ENCODE results near the gene FHOD1. TPM values are rescaled to one million over a fixed set of nuclear protein-coding genes. Genes with fewer than 3 reads are reported as not detected.

The FHOD1 gene
- total and polyA plus RNA-seq, 2 of the 4 experiments (the other 2 are of a cell fraction), result 13.8 to 64.0 TPM

DNA sequence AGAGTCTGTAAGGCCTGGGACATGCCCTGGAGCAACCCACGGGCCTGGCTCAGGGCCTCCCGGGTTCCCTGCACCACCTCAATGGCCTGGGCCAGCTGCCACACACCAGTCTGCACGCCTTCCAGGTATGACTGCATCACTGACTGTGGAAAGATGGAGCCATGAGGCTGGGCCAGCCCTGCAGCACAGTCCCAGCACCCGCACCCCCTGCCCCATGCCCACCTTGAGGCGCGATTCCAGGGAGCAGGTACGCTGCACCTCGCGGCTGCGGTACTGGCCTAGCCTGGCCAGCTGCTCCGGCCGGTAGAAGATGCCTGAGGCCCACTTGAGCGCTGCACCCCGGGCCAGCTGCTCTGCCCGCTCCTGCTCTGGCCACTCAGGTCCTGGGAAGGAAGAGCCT is 58.5 kb downstream of the FHOD1 start:
- H2BK5ac ChIP-seq (ENCODE audit: low read depth, low read length, poor library complexity, severe bottlenecking), result no peak overlapping the region
- TF ChIP-seq MXI1 (IDR thresholded peaks at IDR 0.05; ENCODE audit: borderline replicate concordance, low read depth, low read length) (no peak), BHLHE40 (IDR thresholded peaks at IDR 0.05; ENCODE audit: low read depth, low read length) (no peak), RCOR1 (IDR thresholded peaks at IDR 0.05; ENCODE audit: insufficient replicate concordance, low read length) (no peak), POLR2A (IDR thresholded peaks at IDR 0.05; ENCODE audit: low read depth, low read length) (no peak), SMC3 (IDR thresholded peaks at IDR 0.05; ENCODE audit: low read depth, low read length) (no peak), CEBPB (IDR thresholded peaks at IDR 0.05; ENCODE audit: low read depth, low read length) (no peak), MAZ (IDR thresholded peaks at IDR 0.05; ENCODE audit: borderline replicate concordance, low read depth, low read length) (no peak), MAFK (IDR thresholded peaks at IDR 0.05; ENCODE audit: low read depth, low read length) (no peak), FOS (IDR thresholded peaks at IDR 0.05; ENCODE audit: low read depth, low read length) (no peak)
- TF ChIP-seq, protein P1, sequence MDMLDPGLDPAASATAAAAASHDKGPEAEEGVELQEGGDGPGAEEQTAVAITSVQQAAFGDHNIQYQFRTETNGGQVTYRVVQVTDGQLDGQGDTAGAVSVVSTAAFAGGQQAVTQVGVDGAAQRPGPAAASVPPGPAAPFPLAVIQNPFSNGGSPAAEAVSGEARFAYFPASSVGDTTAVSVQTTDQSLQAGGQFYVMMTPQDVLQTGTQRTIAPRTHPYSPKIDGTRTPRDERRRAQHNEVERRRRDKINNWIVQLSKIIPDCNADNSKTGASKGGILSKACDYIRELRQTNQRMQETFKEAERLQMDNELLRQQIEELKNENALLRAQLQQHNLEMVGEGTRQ (IDR thresholded peaks at IDR 0.05; ENCODE audit: low read depth, low read length), result no peak
- TF ChIP-seq, protein P2, sequence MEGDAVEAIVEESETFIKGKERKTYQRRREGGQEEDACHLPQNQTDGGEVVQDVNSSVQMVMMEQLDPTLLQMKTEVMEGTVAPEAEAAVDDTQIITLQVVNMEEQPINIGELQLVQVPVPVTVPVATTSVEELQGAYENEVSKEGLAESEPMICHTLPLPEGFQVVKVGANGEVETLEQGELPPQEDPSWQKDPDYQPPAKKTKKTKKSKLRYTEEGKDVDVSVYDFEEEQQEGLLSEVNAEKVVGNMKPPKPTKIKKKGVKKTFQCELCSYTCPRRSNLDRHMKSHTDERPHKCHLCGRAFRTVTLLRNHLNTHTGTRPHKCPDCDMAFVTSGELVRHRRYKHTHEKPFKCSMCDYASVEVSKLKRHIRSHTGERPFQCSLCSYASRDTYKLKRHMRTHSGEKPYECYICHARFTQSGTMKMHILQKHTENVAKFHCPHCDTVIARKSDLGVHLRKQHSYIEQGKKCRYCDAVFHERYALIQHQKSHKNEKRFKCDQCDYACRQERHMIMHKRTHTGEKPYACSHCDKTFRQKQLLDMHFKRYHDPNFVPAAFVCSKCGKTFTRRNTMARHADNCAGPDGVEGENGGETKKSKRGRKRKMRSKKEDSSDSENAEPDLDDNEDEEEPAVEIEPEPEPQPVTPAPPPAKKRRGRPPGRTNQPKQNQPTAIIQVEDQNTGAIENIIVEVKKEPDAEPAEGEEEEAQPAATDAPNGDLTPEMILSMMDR (conservative IDR thresholded peaks at IDR 0.05; ENCODE audit: low read depth, low read length), result no peak
- intact Hi-C loops (cut with micrococcal nuclease), result loop anchor here (10.0 kb wide), 1 partner anchor 174 kb away; no protein-coding TSS in a partner anchor
- H2AK9ac ChIP-seq (replicated peaks; ENCODE audit: low read depth, low read length, poor library complexity), result no peak overlapping the region
- no peak overlapping the region for H3K56ac ChIP-seq (ENCODE audit: extremely low read depth, insufficient read depth, low read length)
- no peak overlapping the region for H2BK120ac ChIP-seq (ENCODE audit: low read depth, low read length)
- no TSS peak for BruUV-seq (replicated peaks)
- dilution Hi-C loops (cut with HindIII; ENCODE audit: low sequenced_read_pairs, unreplicated experiment), result no loop called here
- no peak overlapping the region for H4K8ac ChIP-seq (ENCODE audit: low read depth in 2 of 2, low read length in 2 of 2)
- CTCF ChIA-PET, result no interaction called here
- H3K14ac ChIP-seq (replicated peaks; ENCODE audit: low read depth, low read length), result no peak overlapping the region
- DNase-seq (no peak), ATAC-seq (ENCODE audit: low read depth) (no peak)
- POLR2A ChIA-PET (ENCODE audit: unreplicated experiment), result no interaction called here
- H3K4ac ChIP-seq (ENCODE audit: low read depth, low read length), result no peak overlapping the region
- H3K23ac ChIP-seq (ENCODE audit: low read depth, low read length), result no peak overlapping the region
- no peak overlapping the region for H2AK5ac ChIP-seq (ENCODE audit: low read depth, low read length)
- no peak overlapping the region for H2BK15ac ChIP-seq (ENCODE audit: low read depth, low read length)
- H3K27ac ChIP-seq (ENCODE audit: insufficient read depth, low read length), result no peak overlapping the region
- H2BK20ac ChIP-seq (ENCODE audit: low read depth, low read length), result no peak overlapping the region
- H3K9me3 ChIP-seq (ENCODE audit: control insufficient read depth, insufficient read depth, low read length), result no peaks in the 10 kb centered on the region
- 74% methylated on average over 3 of the region's 15 CpGs; no CpG with 5 or more reads in 1 of the 2 experiments for WGBS, 2 experiments (ENCODE audit: extremely low coverage in 2 of 2, insufficient read length in 1 of 2)
- no peak overlapping the region for H3K4me2 ChIP-seq (ENCODE audit: low read depth, low read length)
- H3K18ac ChIP-seq (ENCODE audit: low read depth, low read length), result no peak overlapping the region
- no peaks in the 10 kb centered on the region for H3K27me3 ChIP-seq (ENCODE audit: control insufficient read depth, insufficient read depth, low read length)
- no peak overlapping the region for H4K91ac ChIP-seq (ENCODE audit: insufficient read depth, low read depth, low read length)
- peaks cover 26% of the 10 kb centered on the region for H3K9me1 ChIP-seq (ENCODE audit: insufficient read depth, low read length)
- no peak overlapping the region for H4K5ac ChIP-seq (ENCODE audit: low read depth, low read length)
- H2AFZ ChIP-seq (replicated peaks; ENCODE audit: low read length, poor library complexity), result no peak overlapping the region
- in situ Hi-C loops (cut with MboI; ENCODE audit: low sequenced_read_pairs), result no loop called here
- H4K20me1 ChIP-seq (ENCODE audit: insufficient read depth, low read length), result peaks cover 18% of the 10 kb centered on the region
- no peak overlapping the region for H3K9ac ChIP-seq (ENCODE audit: low read depth, low read length)
- H3K36me3 ChIP-seq (ENCODE audit: control insufficient read depth, insufficient read depth, low read length), result peaks cover 4% of the 10 kb centered on the region
- H3K79me1 ChIP-seq (ENCODE audit: low read depth in 1 of 2, low read length in 2 of 2), result peaks cover 14 to 23% of the 10 kb centered on the region in 2 experiments
- H3K4me1 ChIP-seq (ENCODE audit: control insufficient read depth, insufficient read depth, low read length), result peaks cover 21% of the 10 kb centered on the region
- H3K4me3 ChIP-seq (ENCODE audit: insufficient read depth, low read depth, low read length), result no peak overlapping the region
